HG03108 (cell line): ENCODE data around the gene RAET1E.

Experiments
- ATAC-seq: cut with Tn5 transposase; IDR thresholded peaks from one replicate; pipeline ENCODE4 v1.9.1; 2021; ENCODE audit warnings: moderate library complexity; ENCODE audit not compliant: unreplicated experiment

RAET1E gene

GRCh38 chr6:149891259-149891658 is 6.7 kb downstream of the RAET1E start:
- no peak for ATAC-seq

DNA sequence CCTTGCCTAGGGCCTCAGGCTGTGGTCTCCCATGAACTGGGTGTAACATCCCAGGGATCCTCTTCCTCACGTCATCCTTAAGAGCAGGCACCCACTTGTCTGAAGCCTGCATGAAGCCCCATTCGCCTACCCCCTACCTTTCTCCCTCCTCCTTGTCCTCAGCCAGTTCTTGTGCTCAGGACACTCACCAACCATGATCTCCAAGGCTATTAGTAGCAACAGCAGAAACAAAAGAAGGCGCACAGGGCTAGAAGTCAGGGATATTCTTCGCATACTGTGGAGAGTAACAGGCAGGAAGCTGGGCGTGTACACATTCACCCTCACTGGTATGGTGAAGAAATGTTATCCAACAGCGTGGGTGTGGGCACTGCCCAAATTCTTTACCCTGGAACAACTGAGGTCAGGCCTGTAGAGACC is 7.3 kb downstream of the RAET1E start:
- ATAC-seq = no peak

DNA sequence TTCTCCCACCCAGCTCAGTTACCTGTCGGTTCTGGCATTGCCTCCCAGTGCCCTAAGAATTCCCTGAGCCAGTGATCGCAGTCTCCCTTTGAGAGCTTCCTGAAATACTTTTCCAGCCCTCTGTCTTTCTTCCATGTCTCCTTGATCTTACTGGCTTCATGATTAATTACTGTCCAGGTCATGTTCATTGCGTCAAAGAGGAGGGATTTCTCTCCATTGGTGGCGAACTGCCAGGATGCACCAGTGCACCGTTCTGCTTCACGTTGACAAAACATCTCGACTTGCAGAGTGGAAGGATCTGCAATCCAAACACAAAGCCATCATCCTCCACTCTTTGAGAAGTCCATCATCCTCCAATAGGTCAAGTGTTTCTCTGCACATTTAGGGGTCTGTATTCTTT is 8.6 kb downstream of the RAET1E start:
- no peak for ATAC-seq

DNA sequence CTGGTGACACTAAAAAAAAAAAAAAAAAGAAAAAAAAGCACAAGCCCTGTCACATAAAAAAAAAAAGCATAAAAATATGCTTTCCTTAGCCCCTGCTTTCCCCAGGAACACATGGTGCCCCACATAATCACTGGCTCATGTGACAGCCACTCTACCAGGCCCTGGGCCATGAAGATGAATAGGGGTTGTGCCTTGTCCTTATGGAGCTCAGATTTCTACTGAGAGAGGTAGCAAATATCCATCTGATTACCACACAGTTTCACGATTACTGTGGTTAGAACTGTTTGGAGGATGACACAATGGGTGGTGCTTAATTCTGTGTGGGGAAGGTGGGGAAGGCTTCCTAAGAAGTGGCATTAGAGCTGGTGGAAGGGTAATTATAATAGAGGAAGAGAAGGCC is 9.3 kb downstream of the RAET1E start:
- ATAC-seq = no peak

DNA sequence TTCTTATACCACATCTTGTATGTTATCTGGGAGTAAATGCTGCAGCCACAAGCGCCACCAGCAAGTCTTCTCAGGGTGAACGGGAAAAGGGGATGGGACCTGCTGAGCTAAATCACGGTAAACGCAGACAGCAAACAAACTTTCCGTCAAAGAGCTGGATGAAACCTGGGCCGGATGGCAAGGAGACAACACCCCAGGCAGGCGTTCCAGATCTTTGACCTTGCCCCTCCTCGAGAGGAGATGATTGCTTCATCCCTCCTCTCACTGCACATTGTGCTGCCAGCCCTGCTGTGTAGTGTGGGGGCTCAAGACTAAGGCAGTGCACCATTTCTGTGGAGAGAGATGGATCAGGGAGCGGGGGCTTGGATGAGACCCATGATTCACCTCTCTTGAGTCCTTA is 9.8 kb downstream of the RAET1E start:
- no peak for ATAC-seq

DNA sequence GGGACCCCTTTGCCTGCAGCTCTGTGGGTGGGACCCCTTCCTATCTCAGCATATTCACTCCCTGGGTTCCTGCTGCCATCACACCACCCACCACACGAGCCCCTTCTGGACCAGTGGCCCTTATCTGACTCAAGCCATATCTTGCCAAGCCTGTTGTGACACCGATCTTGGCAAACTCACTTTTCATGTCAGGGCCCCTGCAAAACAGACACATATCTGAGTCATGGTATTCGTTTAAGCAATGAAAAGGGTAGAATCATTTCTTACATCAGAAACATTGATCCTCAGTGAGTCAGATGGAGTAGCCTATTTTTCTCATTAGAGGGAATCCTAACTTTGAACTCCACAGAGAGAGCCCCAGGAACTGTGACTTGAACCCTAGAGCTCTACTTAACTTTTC is 10.6 kb downstream of the RAET1E start:
- ATAC-seq = no peak

- ATAC-seq = no peak
Measured at GRCh38 chr6:149885888-149886287, 12.0 kb downstream of the RAET1E start.

GRCh38 chr6:149884617-149885016 is 13.3 kb downstream of the RAET1E start:
- ATAC-seq = no peak

DNA sequence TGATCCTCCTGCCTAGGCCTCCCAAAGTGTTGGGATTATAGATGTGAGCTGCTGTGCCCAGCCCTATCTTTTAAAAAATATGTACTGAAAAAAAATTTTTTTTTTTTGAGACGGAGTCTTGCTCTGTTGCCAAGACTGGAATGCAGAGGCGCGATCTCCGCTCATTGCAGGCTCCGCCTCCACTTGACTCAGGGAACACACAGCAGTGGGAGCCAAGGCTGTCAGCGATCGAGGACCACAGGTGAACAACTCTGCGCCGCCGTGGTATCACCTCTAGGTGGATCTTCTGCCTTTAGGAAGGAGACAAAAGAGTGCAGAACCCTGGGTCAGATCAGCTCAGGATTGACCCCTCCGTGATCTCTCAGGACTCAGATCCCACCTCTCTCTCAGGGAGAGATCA is 13.7 kb downstream of the RAET1E start:
- no peak for ATAC-seq

GRCh38 chr6:149881860-149882259 is 16.1 kb downstream of the RAET1E start:
- ATAC-seq = no peak

- ATAC-seq = no peak
Measured at GRCh38 chr6:149881066-149881766, 16.7 kb downstream of the RAET1E start.

DNA sequence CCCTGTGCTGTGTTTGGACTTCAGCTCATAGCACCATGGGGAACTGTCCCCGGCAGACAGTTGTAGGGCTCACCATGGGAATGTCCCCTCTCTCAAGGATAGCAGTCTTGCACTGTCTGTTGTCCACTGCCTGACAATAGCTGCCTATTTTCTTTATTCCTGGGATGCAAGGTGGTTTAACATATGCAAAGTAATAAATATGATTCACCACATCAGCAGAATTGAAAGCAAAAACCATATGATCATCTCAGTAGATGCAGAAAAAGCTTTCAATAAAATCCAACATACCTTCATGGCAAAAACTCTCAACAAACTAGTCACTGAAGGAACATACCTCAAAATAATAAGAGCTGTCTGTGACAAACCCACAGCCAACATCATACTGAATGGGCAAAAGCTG is 20.3 kb downstream of the RAET1E start:
- ATAC-seq = no peak

GRCh38 chr6:149876241-149876933 is 21.5 kb downstream of the RAET1E start:
- ATAC-seq = no peak

GRCh38 chr6:149872233-149872632 is 25.7 kb downstream of the RAET1E start:
- ATAC-seq = no peak

- ATAC-seq = no peak
Measured at GRCh38 chr6:149871182-149871581, 26.7 kb downstream of the RAET1E start.

GRCh38 chr6:149869275-149869892 is 28.5 kb downstream of the RAET1E start:
- no peak for ATAC-seq

DNA sequence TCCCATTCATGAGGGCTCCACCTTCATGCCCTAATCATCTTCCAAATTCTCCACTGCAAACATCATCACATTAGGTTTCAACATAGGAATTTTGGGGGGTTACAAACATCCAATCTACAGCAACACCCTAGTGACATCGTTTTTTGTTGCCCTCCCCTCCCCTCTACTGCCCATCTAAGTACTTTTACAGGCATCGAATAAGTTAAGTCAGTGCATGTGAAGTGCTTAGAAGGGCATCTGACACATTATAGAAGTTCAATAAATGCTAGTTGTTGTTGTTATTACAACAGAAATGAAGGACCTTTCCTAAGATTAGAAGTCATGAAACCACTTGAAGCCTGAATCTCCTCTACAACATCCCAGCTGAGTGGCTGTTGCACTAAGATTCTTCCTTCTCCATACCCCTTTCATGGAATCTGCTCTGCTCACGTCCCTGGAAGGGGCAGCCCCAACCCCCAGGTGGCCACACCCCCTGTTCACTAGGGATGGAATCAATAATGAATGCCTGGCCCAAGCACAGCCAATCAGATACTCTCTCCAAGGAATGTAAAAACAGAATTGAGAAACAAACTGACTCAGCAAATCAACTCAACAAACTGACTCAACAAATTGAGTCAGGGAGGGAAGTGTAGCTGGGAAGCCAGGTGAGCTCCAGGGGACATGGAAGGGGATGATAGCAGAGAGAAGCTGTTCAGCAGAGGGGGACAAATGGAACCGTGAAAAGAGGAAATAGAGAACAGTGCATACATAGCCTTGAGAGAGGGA is 29.9 kb downstream of the RAET1E start:
- ATAC-seq = no peak

DNA sequence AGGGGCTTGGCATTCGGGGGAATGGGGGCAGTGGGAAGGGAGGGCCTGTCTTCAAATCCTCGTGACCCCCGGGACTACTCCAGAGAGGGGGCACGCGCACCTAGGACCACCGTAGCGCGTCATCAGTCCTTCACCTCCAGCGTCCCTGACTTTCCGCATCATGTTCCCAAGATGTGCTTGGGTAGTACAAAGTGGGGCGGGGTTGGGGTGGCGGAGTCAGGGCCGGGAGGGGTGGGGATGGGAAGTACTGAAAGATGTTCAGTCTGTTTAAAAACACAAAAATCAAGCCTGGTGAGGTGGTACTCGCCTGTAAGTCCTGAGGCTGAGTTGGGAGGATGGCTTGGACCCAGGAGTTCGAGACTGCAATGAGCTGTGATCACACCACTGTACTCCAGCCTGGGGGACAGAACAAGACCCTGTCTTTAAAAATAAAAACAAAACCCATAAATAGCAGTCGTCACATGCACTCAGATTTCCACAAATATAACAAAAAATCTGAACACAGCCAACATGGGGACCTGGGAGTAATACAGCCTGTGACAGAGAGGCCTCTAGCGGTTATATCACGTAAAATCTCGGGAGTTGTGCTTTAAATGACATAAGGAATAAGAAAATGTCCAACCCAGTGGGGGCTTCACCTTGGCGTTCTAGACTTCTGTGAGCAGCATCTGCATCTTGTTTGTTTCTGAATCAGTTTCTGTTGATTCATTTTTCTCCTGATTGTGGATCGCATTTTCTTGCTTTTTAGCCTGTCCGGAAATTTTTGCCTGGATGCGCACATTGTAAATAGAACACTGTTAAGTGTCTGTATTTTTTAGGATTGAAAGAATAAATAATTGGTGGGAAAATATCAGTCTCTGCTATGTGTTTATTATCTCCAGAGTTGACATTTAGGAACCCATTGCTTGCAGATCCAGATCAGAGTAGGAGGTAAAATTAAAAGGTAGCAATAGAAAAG is 33.1 kb downstream of the RAET1E start:
- ATAC-seq = no peak

DNA sequence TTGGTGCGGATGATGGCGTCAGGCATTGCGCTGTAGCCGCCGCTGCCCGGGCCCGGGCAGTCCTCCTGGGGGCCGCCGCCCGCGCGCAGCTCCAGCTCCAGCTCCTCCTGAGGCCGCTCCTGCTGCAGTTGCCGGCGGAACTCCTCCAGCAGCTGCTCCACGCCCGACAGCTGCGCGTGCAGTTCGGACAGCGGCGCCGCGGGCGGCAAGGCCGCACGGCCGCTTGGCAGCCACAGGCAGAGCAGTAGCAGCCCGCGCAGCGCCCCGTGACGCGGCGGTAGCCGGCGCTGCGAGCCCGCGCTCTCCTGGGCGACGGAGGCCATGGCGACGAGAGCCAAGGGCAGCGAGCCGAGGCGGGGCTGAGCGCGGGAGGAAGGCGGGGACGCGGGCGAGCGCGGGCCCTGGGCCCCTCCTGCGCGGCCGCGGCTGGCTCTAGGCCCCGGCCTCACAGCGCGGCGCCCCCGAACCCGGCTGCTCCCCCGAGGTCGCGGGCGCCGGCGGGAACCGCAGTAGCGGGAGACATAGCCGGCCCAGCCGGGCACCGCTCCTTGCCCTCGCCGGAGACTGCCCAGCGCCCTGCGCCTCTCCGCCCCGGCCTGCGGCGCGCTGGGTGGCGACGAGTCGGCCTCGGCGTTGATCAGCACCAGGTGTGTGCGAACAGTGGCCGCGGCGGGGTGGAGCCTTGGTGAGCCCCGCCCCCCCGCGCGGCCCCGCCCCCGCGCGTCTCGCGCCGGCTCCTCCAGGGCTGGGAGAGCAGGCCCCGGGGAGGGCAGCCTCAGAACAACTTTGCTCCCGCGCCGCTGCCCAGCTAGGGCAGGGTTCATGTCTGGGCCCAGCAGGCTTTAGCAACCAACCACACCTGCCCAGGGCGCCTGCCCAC is 34.0 kb downstream of the RAET1E start, which contains the start of gene LRP11:
Gene LRP11 (minus strand): TSS at position 662 of the 880 bp plus-strand sequence. CDS start 339 bp downstream, at position 323.
- ATAC-seq = peak; percentile 77
